GM12891 (cell line): ENCODE results near the gene PPIL4.

Experiments
- DNase-seq: peaks from one replicate; pipeline ENCODE4 v3.0.0; 2011; ENCODE audit warnings: low spot score; ENCODE audit not compliant: insufficient read length
- FAIRE-seq: peaks from 2 replicates; lab custom pipeline; 2011; peaks lifted over from hg19 to GRCh38; lab: Jason Lieb, UNC
- PAX5 ChIP-seq: IDR thresholded peaks from 2 replicates; pipeline ENCODE4 v1.6.1; 2011; ENCODE audit warnings: low read length, moderate library complexity, mild to moderate bottlenecking; ENCODE audit not compliant: insufficient read depth, severe bottlenecking
- POLR2A ChIP-seq: IDR thresholded peaks from 2 replicates; pipeline ENCODE4 v1.6.1; 2011; ENCODE audit warnings: low read depth, low read length, control low read depth
- POLR2AphosphoS5 ChIP-seq: IDR thresholded peaks from 2 replicates; pipeline ENCODE4 v1.6.1; 2011; ENCODE audit warnings: low read depth, low read length, control low read depth
- POU2F2 ChIP-seq: IDR thresholded peaks from 2 replicates; pipeline ENCODE4 v1.6.1; 2011; ENCODE audit warnings: low read depth, mild to moderate bottlenecking, control low read depth, low read length, moderate library complexity
- SPI1 ChIP-seq: IDR thresholded peaks from 2 replicates; pipeline ENCODE4 v1.6.1; 2011; ENCODE audit warnings: low read depth, low read length, control low read depth
- TAF1 ChIP-seq: IDR thresholded peaks from 2 replicates; pipeline ENCODE4 v1.6.1; 2011; ENCODE audit warnings: low read depth, low read length, control low read depth

PPIL4 gene

DNA sequence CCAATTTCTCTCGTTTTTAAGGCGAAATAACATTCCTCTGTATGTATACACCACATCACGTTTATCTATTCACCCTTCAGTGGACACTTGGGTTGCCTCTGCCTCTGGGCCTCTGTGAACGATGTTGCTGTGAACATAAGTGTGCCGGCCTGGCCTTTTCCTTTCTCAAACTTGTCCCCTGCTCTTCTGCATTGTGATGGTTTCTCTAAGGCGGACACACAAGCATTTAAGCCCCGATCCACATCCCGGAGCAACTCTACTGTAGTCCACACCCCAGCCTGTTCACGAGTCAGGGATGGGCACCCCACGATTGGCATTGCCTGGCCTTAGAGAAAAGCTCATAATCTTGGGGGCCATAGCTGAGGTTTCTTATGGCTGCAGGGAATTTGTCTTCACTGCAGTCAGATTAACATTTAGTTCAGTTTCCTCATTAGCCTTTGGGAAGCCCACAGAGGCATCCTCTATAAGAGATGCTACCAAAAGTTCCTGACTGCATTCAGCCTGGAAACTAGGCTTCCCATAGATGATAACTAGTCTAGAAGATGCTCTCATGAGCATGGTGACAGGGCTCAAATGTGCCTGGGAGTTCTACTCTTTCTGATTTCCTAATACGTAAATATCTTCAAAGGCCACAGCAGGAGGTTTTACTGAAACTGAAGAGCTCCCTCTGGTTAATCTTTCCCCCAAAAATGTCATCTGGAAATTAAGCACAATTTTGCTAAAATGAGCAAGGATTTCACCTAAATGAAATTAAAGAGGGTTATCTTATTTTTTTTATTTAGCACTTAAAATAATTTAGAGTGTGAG is 61.8 kb downstream of the PPIL4 start:
- TF ChIP-seq SPI1, result no peak
- TF ChIP-seq POLR2AphosphoS5, result no peak
- no peak for TF ChIP-seq POU2F2
- no peak for TF ChIP-seq PAX5
- TF ChIP-seq POLR2A, result no peak
- no peak for TF ChIP-seq TAF1
- peak; percentile 31 for FAIRE-seq
- no peak for DNase-seq

DNA sequence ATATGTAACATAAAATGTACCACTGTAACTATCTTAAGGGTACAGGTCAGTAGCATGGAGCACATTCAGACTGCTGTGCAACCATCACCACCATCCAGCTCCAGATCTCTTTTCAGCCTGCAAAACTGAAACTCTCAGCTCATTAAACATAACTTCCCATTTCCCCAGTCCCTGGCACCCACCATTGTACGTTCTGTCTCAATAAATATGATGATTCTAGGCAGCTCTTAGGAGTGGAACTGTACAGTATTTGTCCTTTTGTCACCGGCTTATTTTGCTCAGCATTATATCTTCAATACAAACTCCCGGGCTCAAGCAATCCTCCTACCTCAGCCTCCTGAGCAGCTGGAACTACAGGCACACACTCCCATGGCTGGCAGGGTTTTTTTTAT is 62.5 kb downstream of the PPIL4 start:
- no peak for TF ChIP-seq SPI1
- FAIRE-seq (peak; percentile 79), DNase-seq (no peak)

DNA sequence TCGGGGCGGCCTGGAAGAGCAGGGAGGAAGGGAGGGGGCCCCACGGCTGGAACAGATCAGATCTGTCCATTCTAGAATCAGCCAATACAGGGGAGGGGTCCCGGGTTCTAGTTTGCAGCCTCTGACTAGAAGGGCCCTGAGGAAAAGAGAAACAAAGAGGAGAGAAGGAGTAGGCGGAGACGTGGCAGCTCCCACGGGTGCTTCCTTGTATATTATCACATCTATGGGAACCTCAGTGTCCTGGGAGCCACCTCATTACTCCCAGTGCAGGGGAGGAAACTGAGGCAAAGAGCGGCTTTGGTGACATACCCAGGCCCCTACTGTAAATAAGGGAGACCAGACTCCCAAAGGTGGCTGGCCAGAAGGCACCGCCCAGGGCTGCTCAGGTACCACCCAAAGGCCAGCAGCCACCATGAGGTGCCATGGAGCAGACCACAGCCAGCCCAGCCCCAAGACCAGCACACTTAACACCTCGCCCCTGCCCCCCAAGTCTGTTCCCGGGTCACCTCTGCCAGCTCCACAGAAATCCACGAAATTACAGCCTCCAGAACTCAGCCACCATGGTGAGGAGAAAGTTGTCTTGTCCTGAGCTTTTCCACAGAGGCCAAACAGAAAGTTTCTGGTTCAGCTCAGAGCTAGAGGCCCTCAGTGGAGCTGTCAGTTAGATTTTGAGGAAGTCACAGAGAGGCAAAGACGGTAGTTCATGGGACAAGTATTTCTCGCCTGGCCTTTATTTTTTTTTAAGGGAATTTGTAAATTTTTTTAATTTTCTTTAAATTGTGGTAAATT is 63.1 kb downstream of the PPIL4 start:
- TF ChIP-seq SPI1 (peak; percentile 87), POLR2A (no peak), POLR2AphosphoS5 (no peak)
- DNase-seq (no peak), FAIRE-seq (no peak)

DNA sequence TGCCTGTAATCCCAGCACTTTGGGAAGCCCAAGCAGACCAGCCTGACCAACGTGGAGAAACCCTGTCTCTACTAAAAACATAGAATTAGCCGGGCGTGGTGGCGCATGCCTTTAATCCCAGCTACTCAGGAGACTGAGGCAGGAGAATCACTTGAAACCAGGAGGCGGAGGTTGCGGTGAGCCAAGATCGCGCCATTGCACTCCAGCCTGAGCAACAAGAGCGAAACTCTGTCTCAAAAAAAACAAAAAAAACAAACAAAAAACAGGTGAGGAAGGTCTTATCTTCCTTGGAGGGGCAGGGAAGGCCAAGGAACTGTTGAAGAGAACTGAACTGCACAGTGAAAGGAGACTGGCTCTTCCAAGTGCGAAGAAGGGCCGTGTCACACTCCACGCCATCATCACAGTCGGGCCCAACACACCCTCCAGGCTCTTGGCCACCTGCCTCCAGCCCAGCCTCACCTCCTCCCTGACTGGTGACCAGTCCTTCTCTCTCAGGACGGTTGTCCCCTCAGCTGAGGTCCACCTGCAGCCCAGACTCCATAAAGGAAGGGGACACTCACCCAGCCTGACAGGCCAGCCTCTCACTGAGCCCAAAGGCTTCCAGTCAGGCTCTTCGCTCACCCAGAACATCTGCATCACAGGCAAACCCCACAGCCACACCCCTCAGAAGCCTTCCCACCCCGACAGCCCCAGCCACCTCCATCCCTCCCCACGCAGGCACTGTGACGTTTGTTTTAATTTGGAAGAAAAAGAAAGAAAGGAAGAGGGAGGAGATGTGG is 65.2 kb downstream of the PPIL4 start:
- FAIRE-seq, result no peak
- TF ChIP-seq TAF1, result no peak
- no peak; the same call in 1 of the 2 replicates for TF ChIP-seq POLR2A
- no peak for TF ChIP-seq PAX5
- TF ChIP-seq POLR2AphosphoS5, result no peak
- no peak for TF ChIP-seq SPI1
- TF ChIP-seq POU2F2, result no peak
- no peak for DNase-seq

DNA sequence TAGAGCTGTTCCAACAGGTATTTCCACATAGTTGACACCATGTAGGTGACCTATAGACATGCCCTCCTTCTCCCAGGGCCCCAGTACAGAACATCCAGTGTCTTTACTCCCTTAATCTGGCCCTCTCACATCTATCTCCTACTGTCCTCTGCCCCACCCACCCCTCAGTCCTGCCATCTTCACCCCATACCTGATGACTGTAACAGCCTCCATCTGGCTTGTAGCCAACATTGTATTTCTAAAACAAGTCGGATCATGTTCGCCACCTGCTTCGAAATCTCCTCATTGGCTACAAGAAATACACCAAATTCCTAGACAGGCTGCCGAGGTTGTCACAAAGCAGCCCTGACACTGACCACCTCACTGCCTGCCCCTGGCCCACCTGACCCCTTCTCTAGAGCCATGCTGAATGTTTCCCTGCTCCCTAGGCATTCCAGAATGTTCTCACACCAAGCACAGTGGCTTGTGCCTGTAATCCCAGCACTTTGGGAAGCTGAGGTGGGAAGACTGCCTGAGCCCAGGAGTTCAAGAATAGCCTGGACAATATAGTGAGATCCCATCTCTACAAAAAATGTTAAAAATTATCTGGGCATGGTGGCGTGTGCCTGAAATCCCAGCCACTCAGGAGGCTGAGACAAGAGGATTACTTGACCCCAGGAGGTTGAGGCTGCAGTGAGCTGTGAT is 67.1 kb downstream of the PPIL4 start:
- DNase-seq (no peak), FAIRE-seq (no peak)
- TF ChIP-seq POLR2A (no peak), PAX5 (no peak)

DNA sequence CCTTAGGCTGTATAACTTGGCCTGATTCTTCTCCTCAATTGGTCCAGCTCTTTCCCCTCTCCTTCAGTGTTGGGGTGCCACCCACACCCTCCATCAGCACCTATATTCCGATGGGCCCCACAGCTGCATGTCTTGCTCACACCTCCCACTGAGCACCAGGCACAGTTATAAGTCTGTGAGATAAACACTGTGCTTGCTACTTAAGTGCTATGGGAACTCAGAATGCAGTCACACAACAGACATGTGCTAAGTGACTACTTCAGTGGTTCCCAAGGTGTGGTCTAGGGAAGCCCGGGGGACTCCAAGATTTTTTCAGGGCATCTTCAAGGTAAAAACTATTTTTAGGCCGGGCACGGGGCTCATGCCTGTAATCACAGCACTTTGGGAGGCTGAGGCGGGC is 68.3 kb downstream of the PPIL4 start:
- DNase-seq (no peak), FAIRE-seq (peak; percentile 31)
- no peak for TF ChIP-seq POU2F2
- TF ChIP-seq PAX5, result no peak
- no peak for TF ChIP-seq TAF1
- TF ChIP-seq POLR2A, result no peak
- no peak for TF ChIP-seq POLR2AphosphoS5
- TF ChIP-seq SPI1, result no peak

DNA sequence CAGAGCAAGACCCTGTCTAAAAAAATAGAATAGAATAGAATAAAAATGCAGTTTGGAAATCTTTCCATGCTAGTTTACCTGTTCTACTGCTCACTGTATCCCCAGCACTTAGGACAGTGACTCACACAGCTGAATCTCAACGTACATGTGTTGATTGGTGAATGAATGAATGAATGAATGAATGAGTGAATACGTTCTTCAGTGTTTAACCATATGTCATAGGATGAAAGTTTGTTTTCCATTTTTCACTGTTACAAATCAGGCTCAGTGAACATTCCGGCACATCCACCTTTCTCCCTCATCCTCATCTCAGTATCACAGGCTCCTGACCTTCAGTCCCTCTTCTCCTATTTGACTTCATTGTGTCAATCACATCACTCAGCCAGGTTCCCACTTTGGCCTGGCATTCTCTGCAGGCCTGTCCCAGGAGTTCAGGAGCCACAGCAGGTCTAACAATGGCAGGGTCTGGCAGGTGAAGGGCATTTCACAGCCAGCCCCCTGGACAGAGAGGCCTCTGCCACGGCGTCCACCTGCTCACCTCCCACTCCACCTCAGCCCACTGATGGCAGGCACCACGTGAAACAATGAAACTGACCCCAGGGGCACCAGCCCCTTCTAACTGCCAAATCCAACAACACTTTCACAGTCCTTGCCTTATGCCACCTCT is 68.9 kb downstream of the PPIL4 start:
- TF ChIP-seq TAF1 (no peak), PAX5 (no peak), SPI1 (no peak)
- DNase-seq, result no peak
- FAIRE-seq, result no peak

DNA sequence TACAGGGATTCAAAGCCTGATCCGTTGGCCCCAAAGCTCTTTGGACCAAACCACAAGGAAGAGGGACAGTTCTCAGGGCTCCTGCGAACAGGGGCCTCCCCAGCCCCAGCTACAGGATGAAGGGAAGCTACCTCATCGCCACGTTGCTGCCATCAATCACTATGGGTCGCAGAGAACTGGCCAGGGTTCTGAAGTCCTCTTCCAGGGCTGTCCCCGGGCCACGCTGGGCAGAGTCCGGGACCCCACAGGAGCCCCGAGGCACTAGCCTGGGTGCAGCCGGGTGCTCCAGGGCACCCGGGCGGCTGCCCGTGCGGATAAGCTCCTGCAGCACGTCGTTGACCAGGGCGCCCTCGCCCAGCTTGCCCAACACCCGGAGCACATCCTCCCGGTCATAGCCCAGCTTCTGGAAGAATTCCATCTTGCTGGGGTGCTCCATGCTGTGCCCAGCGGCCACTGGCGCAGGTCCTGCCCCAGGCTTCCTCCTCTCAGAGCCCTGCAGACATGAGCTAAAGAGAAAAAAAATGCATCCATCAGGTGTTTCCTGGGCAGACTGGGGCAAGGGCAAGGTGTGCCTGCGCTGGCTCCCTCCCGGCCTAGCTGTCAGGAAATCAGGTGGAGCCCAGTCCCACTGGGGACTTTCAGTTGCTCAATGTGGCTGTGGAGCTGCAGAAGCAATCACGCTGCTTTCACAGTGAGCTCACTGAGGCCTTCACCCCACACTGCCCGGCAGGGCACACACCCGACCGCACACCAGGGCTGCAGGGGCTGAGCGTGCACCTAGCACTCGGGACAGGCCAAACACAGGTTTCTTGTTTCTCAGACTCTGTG is 71.5 kb downstream of the PPIL4 start:
- DNase-seq (no peak), FAIRE-seq (no peak)
- TF ChIP-seq SPI1 (no peak), TAF1 (no peak), PAX5 (no peak), POLR2A (no peak), POU2F2 (no peak), POLR2AphosphoS5 (no peak)
